Measurements from ENCODE around the gene PMPCA.

PMPCA gene

GRCh38 chr9:136363949-136364748 is 46.3 kb upstream of the PMPCA start (continued):
- TF ChIP-seq ZSCAN18 (tag by site-specific recombination; IDR thresholded peaks at IDR 0.05) (no peak), HIC1 (tag by site-specific recombination; IDR thresholded peaks at IDR 0.05) (0 out of 2 replicates have a peak, but pooled peaks have one; percentile 38), ZNF394 (tag by site-specific recombination; IDR thresholded peaks at IDR 0.05; ENCODE audit: borderline replicate concordance) (no peak), BCL11A (tag by site-specific recombination; IDR thresholded peaks at IDR 0.05; ENCODE audit: low read depth) (no peak), ZNF571 (tag by site-specific recombination; IDR thresholded peaks at IDR 0.05) (no peak), ZNF645 (tag by site-specific recombination; IDR thresholded peaks at IDR 0.05) (no peak), ZNF837 (tag by site-specific recombination; IDR thresholded peaks at IDR 0.05) (no peak), SETDB1 (IDR thresholded peaks at IDR 0.05; ENCODE audit: insufficient read length, low read length) (no peak), YY1 (tag by site-specific recombination; IDR thresholded peaks at IDR 0.05) (no peak), ZBTB17 (tag by site-specific recombination; IDR thresholded peaks at IDR 0.05) (no peak), ZNF391 (tag by site-specific recombination; IDR thresholded peaks at IDR 0.05; ENCODE audit: borderline replicate concordance, low read depth) (0 out of 2 replicates have a peak, but pooled peaks have one; percentile 50), ZNF112 (tag by site-specific recombination; IDR thresholded peaks at IDR 0.05) (no peak), ZSCAN4 (tag by site-specific recombination; IDR thresholded peaks at IDR 0.05) (no peak), ZNF561 (tag by site-specific recombination; IDR thresholded peaks at IDR 0.05; ENCODE audit: borderline replicate concordance) (0 out of 2 replicates have a peak, but pooled peaks have one; percentile 14), ZNF174 (tag by site-specific recombination; IDR thresholded peaks at IDR 0.05) (no peak), ZNF677 (tag by site-specific recombination; IDR thresholded peaks at IDR 0.05) (no peak), PRDM10 (tag by site-specific recombination; IDR thresholded peaks at IDR 0.05) (no peak), ZNF560 (tag by site-specific recombination; IDR thresholded peaks at IDR 0.05; ENCODE audit: borderline replicate concordance) (no peak), ZNF26 (tag by site-specific recombination; IDR thresholded peaks at IDR 0.05) (no peak), ZNF423 (tag by site-specific recombination; IDR thresholded peaks at IDR 0.05) (peak; percentile 84; the same call in 1 of the 2 replicates), ZNF777 (tag by site-specific recombination; IDR thresholded peaks at IDR 0.05; ENCODE audit: borderline replicate concordance) (no peak), GLI4 (tag by site-specific recombination; IDR thresholded peaks at IDR 0.05) (no peak), ZNF621 (tag by site-specific recombination; IDR thresholded peaks at IDR 0.05) (no peak), ZNF530 (tag by site-specific recombination; IDR thresholded peaks at IDR 0.05; ENCODE audit: low read depth) (no peak), ZNF324 (tag by site-specific recombination; IDR thresholded peaks at IDR 0.05) (0 out of 2 replicates have a peak, but pooled peaks have one; percentile 21), CTCF (tag by site-specific recombination; IDR thresholded peaks at IDR 0.05) (0 out of 2 replicates have a peak, but pooled peaks have one; percentile 1)
